Fibroblast of peridontal ligament (primary cell): ENCODE measurements around the gene SMNDC1.
"Not testable (repeated sequence)": the region's sequence is repeated elsewhere in the genome, so short reads cannot be mapped to it uniquely, and the experiment has no call there.

ENCODE experiments used
- DNase-seq: peaks from one replicate; pipeline ENCODE4 v3.0.0-alpha.2; 2010; ENCODE audit errors: extremely low read depth

Gene SMNDC1

GRCh38 chr10:110252151-110252550 is 52.6 kb downstream of the SMNDC1 start:
- DNase-seq = no peak

- not testable (repeated sequence) for DNase-seq
Measured at GRCh38 chr10:110251392-110251791, 53.3 kb downstream of the SMNDC1 start.

DNA sequence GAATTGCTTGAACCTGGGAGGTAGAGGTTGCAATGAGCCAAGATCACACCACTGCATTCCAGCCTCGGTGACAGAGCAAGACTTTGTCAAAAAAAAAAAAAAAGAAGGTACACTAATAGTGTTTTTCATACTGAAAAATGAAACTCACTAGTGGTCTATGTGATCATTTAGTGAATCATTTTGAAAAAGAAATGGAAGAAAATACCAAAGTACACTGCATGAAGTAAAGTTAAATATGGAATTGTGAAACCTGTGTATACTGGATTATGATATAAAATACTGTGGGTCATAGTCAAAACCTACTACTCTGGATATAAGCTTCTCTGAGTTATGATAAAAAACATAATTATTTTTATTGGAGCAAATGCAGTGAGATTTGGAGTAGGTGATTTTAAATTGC is 55.2 kb downstream of the SMNDC1 start:
- not testable (repeated sequence) for DNase-seq

- DNase-seq = not testable (repeated sequence)
Measured at GRCh38 chr10:110247833-110248232, 56.9 kb downstream of the SMNDC1 start.

DNA sequence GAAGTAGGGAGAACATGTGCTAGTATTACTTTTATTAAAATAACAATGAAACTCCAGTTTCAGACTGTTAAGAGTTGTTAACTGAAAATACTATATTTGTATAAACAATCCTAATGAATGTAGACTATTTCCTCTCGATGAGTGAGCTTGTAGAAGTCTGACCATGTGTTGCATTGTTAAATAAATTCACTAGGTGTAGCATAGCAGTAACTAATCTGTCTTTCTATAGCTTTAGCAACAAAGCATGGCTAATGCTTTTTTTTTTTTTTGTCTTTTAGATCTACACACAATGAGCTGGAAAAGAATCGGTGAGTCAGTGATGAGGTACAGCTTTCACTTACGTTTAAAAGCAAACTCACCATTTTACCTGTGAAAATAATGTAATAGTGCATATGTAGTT is 60.2 kb downstream of the SMNDC1 start:
- no peak for DNase-seq

DNA sequence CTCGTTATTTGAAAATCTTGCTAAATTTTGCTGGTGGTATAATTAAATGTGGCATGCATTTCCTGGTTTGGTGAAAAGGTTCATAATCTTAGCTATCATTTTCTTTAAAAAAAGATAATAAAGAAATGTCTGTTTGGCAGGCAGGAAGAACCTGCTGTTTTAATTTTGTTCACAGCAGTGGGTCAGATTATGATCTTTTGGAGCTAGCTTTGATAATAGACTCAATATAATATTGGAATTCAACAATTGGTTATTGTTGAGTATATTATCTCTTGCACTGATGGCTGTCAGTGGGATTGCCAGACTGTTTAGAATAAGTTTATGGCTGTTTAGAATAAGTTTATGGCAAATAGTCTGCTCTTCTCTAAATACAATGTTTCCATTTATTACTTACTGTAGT is 62.2 kb downstream of the SMNDC1 start:
- no peak for DNase-seq

GRCh38 chr10:110241841-110242240 is 62.9 kb downstream of the SMNDC1 start:
- no peak for DNase-seq

GRCh38 chr10:110241407-110241806 is 63.3 kb downstream of the SMNDC1 start:
- DNase-seq = no peak
